RWPE2 (cell line): Measurements from ENCODE around the gene PRODH.
"Not testable (repeated sequence)": the region's sequence is repeated elsewhere in the genome, so short reads cannot be mapped to it uniquely, and the experiment has no call there.

Experiments
- ATAC-seq: fragments of 200-7000 bp; cut with Tn5 transposase; 3 replicates; pipeline ENCODE4 v1.9.1; 2021; ENCODE audit warnings: low read depth
- DNase-seq: peaks from one replicate; pipeline ENCODE4 v3.0.0-alpha.2; 2020; ENCODE audit warnings: low spot score
- H3K27ac ChIP-seq: fragments of 450-650 bp; 2 replicates; pipeline ENCODE4 v1.5.1; 2017; ENCODE audit warnings: mild to moderate bottlenecking; ENCODE audit not compliant: poor library complexity, severe bottlenecking
- H3K27me3 ChIP-seq: fragments of 250-450 bp; sonication (Bioruptor Pico); 2 replicates; pipeline ENCODE4 v1.5.1; 2021; ENCODE audit warnings: mild to moderate bottlenecking, moderate library complexity; ENCODE audit not compliant: insufficient read depth, poor library complexity, severe bottlenecking
- H3K36me3 ChIP-seq: fragments of 250-450 bp; sonication (Bioruptor Pico); 2 replicates; pipeline ENCODE4 v1.5.1; 2020; ENCODE audit warnings: low read depth, mild to moderate bottlenecking, moderate library complexity
- H3K4me1 ChIP-seq: fragments of 250-450 bp; sonication (Bioruptor Pico); 2 replicates; pipeline ENCODE4 v1.5.1; 2021; ENCODE audit warnings: mild to moderate bottlenecking, moderate library complexity; ENCODE audit not compliant: insufficient read depth, poor library complexity, severe bottlenecking
- H3K4me3 ChIP-seq: fragments of 250-450 bp; sonication (Bioruptor Pico); 2 replicates; pipeline ENCODE4 v1.5.1; 2021; ENCODE audit warnings: mild to moderate bottlenecking, moderate library complexity; ENCODE audit not compliant: severe bottlenecking
- H3K9me3 ChIP-seq: fragments of 250-450 bp; sonication (Bioruptor Pico); 2 replicates; pipeline ENCODE4 v1.5.1; 2021; ENCODE audit warnings: mild to moderate bottlenecking, moderate library complexity; ENCODE audit not compliant: severe bottlenecking
- TF ChIP-seq, protein P1 (sequence below): fragments of 450-650 bp; IDR thresholded peaks from one replicate; pipeline ENCODE4 v1.5.1; 2017; ENCODE audit warnings: mild to moderate bottlenecking, moderate library complexity; ENCODE audit not compliant: poor library complexity, severe bottlenecking

The PRODH gene

DNA sequence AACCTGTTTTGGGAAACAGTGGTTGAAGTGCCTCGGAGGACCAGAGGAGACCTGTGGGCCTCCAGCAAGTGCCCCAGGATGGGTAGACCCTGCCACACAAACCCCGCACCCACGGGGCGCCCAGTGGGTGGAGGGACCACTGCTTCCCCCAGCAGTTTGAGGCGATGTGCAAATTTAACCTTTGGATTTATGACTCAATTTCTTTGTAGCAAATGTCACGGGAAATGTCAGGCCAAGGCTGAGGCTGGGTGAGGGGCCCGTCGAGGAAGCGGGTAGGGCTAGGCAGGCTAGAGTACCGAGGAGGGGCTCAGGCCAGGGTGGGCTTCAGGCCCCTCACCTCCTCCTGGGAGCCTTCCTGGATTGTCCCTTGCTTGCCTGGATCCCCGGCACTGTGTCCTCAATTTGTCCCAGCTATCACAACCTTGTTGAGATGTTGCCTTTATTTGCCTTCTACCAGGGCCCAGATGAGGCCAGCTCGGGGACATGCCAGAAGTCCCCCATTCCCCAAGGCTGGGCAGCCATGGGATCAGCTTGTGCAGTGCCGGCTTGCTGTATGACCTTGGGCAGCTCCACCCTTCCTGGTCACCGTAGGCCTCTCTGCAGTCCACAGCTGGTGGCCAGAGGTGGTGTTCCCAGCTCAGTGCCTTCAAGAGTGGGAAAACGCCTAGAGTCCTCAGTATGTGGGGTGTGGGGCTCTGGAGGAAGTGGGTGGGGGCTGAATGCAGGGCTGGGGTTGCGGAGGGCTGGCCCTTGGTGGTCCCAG lies 39.5 kb upstream of the PRODH start:
- H3K9me3 ChIP-seq = no peaks in the 10 kb centered on the region
- H3K36me3 ChIP-seq = no peaks in the 10 kb centered on the region
- ATAC-seq (no peak), DNase-seq (no peak)
- H3K27ac ChIP-seq = no peak overlapping the region
- no peaks in the 10 kb centered on the region for H3K4me1 ChIP-seq
- TF ChIP-seq, protein P1, sequence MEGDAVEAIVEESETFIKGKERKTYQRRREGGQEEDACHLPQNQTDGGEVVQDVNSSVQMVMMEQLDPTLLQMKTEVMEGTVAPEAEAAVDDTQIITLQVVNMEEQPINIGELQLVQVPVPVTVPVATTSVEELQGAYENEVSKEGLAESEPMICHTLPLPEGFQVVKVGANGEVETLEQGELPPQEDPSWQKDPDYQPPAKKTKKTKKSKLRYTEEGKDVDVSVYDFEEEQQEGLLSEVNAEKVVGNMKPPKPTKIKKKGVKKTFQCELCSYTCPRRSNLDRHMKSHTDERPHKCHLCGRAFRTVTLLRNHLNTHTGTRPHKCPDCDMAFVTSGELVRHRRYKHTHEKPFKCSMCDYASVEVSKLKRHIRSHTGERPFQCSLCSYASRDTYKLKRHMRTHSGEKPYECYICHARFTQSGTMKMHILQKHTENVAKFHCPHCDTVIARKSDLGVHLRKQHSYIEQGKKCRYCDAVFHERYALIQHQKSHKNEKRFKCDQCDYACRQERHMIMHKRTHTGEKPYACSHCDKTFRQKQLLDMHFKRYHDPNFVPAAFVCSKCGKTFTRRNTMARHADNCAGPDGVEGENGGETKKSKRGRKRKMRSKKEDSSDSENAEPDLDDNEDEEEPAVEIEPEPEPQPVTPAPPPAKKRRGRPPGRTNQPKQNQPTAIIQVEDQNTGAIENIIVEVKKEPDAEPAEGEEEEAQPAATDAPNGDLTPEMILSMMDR = no peak
- no peak overlapping the region for H3K4me3 ChIP-seq
- H3K27me3 ChIP-seq = no peaks in the 10 kb centered on the region

DNA sequence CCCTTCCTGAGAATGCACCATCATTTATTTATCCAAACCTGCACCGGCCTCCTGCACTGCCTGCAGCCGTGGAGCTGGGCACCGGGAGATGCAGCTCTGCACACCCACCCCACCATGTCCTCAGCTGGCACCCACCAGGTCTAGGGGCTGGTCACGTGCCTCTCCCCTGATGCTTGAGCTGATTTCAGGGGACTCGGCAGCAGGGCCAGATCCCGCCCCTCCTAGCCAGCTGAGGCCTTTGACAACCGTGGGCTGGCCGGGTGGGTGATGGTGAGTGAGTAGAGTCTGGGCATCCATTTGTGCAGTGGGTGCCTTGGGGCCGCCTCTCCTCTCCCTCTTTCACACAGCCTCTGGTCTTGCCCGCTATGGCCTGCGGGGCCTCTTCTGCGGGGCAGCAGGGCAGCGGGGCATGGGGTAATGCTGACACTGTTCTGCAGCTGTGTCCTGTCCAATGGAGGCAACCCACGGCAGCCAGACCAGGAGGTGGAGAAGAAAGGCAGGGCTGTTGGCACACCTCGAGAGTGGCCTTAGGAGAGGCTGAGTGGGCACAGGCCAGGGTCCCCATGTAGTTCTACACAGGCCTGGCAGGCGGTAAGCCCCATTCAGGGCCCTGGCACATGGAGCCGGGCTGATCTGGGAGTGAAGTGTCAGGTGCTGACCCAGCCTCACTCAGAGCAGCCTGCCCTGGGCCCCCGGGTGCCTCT lies 38.5 kb upstream of the PRODH start:
- ATAC-seq = no peak
- H3K9me3 ChIP-seq = no peaks in the 10 kb centered on the region
- H3K27me3 ChIP-seq = no peaks in the 10 kb centered on the region

DNA sequence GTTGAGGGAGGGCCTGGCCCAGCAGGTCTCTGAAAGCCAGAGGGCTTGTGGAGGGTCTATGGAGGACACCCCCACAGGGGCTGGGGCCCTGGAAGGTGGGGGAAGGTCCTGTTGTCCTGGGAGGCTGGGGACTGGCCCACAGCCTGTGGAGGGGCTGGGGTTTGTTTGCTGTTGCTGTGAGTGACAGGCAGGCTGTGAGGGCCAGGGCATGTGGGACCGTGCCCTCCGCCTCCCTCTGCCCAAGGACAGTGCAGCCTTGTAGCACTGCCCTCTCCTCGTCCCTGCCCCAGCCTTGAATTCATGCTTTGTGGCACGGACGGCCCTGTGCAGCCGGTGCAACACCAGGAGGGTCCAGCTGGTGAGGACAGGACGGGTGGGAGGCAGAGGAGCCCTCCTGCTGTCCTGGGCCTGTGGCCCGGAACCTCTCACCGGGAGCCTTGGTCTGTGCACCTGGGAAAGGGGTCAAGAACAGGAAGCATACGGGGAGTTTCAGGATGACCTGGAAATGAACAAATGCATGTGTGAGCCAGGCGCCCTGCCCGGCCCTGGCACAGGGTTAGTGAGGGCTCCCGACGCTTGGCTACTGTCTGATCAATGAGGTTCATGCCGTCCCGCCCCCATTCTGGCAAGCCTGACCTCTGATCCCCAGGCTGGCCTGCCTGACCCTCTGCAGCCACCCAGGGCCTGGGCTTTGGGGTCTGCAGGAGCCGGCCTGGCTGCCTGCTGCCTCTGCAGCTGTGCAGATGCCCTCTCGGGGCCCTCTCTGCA lies 37.4 kb upstream of the PRODH start:
- no peak overlapping the region for H3K4me3 ChIP-seq
- H3K27ac ChIP-seq = no peak overlapping the region
- no peak for ATAC-seq
- TF ChIP-seq, protein P1 = no peak
- no peaks in the 10 kb centered on the region for H3K27me3 ChIP-seq
- H3K4me1 ChIP-seq = no peaks in the 10 kb centered on the region
- H3K36me3 ChIP-seq = no peaks in the 10 kb centered on the region
- no peak for DNase-seq
- H3K9me3 ChIP-seq = no peaks in the 10 kb centered on the region

More for the DNA sequence above, 38.5 kb upstream of the PRODH start:
- no peak overlapping the region for H3K27ac ChIP-seq
- no peak overlapping the region for H3K4me3 ChIP-seq
- no peak for DNase-seq
- H3K36me3 ChIP-seq = no peaks in the 10 kb centered on the region
- TF ChIP-seq, protein P1 = no peak
- no peaks in the 10 kb centered on the region for H3K4me1 ChIP-seq

DNA sequence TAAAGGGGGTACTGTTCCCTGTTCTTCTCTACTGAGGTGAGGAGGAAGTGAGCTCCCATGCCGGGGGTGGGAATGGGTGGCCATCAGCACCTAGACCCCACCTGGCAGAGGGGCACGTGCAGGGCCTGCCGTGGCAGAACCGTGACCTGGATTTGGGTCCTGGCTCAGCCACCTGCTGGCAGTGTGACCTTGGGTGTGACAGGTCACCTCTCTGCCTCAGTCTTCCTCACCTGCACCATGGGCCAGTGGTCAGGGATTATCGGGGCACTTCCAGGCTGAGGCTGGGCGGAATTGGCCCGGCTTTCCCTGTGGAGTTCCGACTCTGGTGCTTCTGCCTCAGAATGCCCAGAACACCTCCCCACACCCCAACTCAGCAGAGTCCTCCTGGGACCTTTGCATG lies 36.5 kb upstream of the PRODH start:
- not testable (repeated sequence) for H3K27ac ChIP-seq, H3K27me3 ChIP-seq, H3K4me1 ChIP-seq, H3K9me3 ChIP-seq, H3K36me3 ChIP-seq, ATAC-seq, H3K4me3 ChIP-seq, DNase-seq

DNA sequence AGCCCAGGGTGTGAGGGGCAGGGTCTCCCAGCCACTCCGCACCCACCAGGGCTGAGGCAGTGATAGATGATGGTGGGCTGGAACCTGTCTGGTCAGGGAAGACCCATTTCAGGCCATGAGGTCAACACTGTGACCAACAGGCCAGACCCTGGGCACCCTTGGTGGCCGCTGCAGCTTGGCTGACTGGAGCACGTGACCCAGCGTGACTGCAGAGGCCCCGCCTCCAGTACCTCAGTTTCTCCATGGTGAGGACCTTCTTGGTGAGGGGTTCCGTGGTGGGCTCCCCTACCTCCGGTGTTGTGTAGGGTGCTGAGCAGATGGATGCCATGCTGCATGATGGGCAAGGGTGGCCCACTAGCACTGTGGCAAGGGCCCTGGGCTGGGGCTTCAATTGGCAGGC lies 35.9 kb upstream of the PRODH start:
- H3K9me3 ChIP-seq, H3K27ac ChIP-seq, H3K27me3 ChIP-seq, H3K4me1 ChIP-seq, ATAC-seq, H3K4me3 ChIP-seq, DNase-seq, H3K36me3 ChIP-seq: not testable (repeated sequence)
